Hepatocyte (in vitro differentiated cells): ENCODE data around the gene FHOD3. TPM values are rescaled to one million over a fixed set of nuclear protein-coding genes. Genes with fewer than 3 reads are reported as not detected.

Source experiments
- DNase-seq: peaks from one replicate; pipeline ENCODE4 v3.0.0-alpha.2; 2016; ENCODE audit warnings: low spot score
- H2AFZ ChIP-seq: fragments of 200-600 bp; sonication (generic); 2 replicates; pipeline ENCODE4 v1.6.0; 2016; ENCODE audit warnings: antibody characterized with exemption, mild to moderate bottlenecking
- H3K27ac ChIP-seq: fragments of 200-600 bp; sonication (generic); 2 replicates; pipeline ENCODE4 v1.5.1; 2016; ENCODE audit warnings: mild to moderate bottlenecking
- H3K27me3 ChIP-seq: fragments of 200-600 bp; sonication (generic); 2 replicates; pipeline ENCODE4 v1.6.1; 2016
- H3K36me3 ChIP-seq: fragments of 200-600 bp; sonication (generic); replicated peaks from 2 replicates; pipeline ENCODE4 v1.5.1; 2016; ENCODE audit warnings: low read depth; ENCODE audit not compliant: insufficient read depth
- H3K4me1 ChIP-seq: fragments of 200-600 bp; sonication (generic); 2 replicates; pipeline ENCODE4 v1.5.1; 2016; ENCODE audit warnings: mild to moderate bottlenecking, moderate library complexity; ENCODE audit not compliant: insufficient read depth
- H3K4me2 ChIP-seq: fragments of 200-600 bp; sonication (generic); 2 replicates; pipeline ENCODE4 v1.6.0; 2016
- H3K4me3 ChIP-seq: fragments of 200-600 bp; sonication (generic); 2 replicates; pipeline ENCODE4 v1.5.1; 2016; ENCODE audit warnings: mild to moderate bottlenecking
- H3K79me2 ChIP-seq: fragments of 200-600 bp; sonication (generic); 2 replicates; pipeline ENCODE4 v1.6.0; 2017; ENCODE audit warnings: mild to moderate bottlenecking
- H3K9me2 ChIP-seq: fragments of 200-600 bp; sonication (generic); replicated peaks from 2 replicates; pipeline ENCODE4 v1.6.0; 2017; ENCODE audit warnings: mild to moderate bottlenecking; ENCODE audit not compliant: insufficient read depth
- H3K9me3 ChIP-seq: fragments of 200-600 bp; sonication (generic); 2 replicates; pipeline ENCODE4 v1.5.1; 2016; ENCODE audit warnings: low read depth, mild to moderate bottlenecking
- H4K20me1 ChIP-seq: fragments of 200-600 bp; sonication (generic); 2 replicates; pipeline ENCODE4 v1.6.0; 2016; ENCODE audit warnings: mild to moderate bottlenecking; ENCODE audit not compliant: insufficient read depth, poor library complexity, severe bottlenecking
- CTCF ChIP-seq: fragments of 200-600 bp; sonication (generic); IDR thresholded peaks from 2 replicates; pipeline ENCODE4 v1.5.1; 2016; ENCODE audit warnings: antibody characterized with exemption, mild to moderate bottlenecking; ENCODE audit not compliant: poor library complexity
- EZH2 ChIP-seq: fragments of 200-600 bp; sonication (generic); IDR thresholded peaks from 2 replicates; pipeline ENCODE4 v1.6.1; 2016; ENCODE audit warnings: antibody characterized with exemption, mild to moderate bottlenecking, borderline replicate concordance
- EZH2phosphoT487 ChIP-seq: fragments of 200-600 bp; sonication (generic); IDR thresholded peaks from one replicate; pipeline ENCODE4 v1.6.1; 2018; ENCODE audit warnings: antibody characterized with exemption, mild to moderate bottlenecking, low read depth, moderate library complexity; ENCODE audit not compliant: unreplicated experiment, severe bottlenecking
- WGBS: methylation state at CpG from one replicate; pipeline ENCODE4 v1.1.6; 2016; ENCODE audit warnings: low lambda C conversion rate; ENCODE audit errors: missing lambda C conversion rate; 5-methylcytosine and 5-hydroxymethylcytosine counted together
- polyA plus RNA-seq: library from polyadenylated mRNA; unstranded; fragments of >200 nt; fragmentation: Nextera tagmentation; extraction: Ambion mirVana; gene quantifications from 2 replicates; pipeline ENCODE4 v1.2.1, GENCODE V29; 2016
- total RNA-seq: library from RNA; depleted of rRNA; stranded (reverse); fragments of >200 nt; gene quantifications from 2 replicates; pipeline ENCODE4 v1.2.3, GENCODE V29; 2014

FHOD3 gene
- total and polyA plus RNA-seq, 2 experiments from 2014 or later = 1.7 to 2.7 TPM

GRCh38 chr18:36595046-36595817 is 297.7 kb downstream of the FHOD3 start:
- no peaks in the 10 kb centered on the region for H3K36me3 ChIP-seq
- H3K27ac ChIP-seq = no peak overlapping the region
- DNase-seq = no peak
- 85% methylated on average over 10 of the region's 10 CpGs for WGBS
- H3K27me3 ChIP-seq = no peaks in the 10 kb centered on the region
- no peaks in the 10 kb centered on the region for H4K20me1 ChIP-seq
- no peak for TF ChIP-seq CTCF
- no peak for TF ChIP-seq EZH2phosphoT487
- TF ChIP-seq EZH2 = no peak
- H2AFZ ChIP-seq = no peak overlapping the region
- H3K79me2 ChIP-seq = no peaks in the 10 kb centered on the region
- H3K9me3 ChIP-seq = no peaks in the 10 kb centered on the region
- no peaks in the 10 kb centered on the region for H3K9me2 ChIP-seq
- H3K4me3 ChIP-seq = no peak overlapping the region
- no peak overlapping the region for H3K4me2 ChIP-seq
- H3K4me1 ChIP-seq = no peaks in the 10 kb centered on the region

- Histone ChIP-seq H3K4me2 (no peak overlapping the region), H3K9me3 (no peaks in the 10 kb centered on the region), H3K9me2 (no peaks in the 10 kb centered on the region), H3K27me3 (no peaks in the 10 kb centered on the region), H2AFZ (no peak overlapping the region), H3K4me3 (no peak overlapping the region), H4K20me1 (no peaks in the 10 kb centered on the region), H3K4me1 (no peaks in the 10 kb centered on the region), H3K36me3 (no peaks in the 10 kb centered on the region), H3K27ac (no peak overlapping the region), H3K79me2 (no peaks in the 10 kb centered on the region)
- no peak for DNase-seq
- TF ChIP-seq EZH2 (no peak), CTCF (no peak), EZH2phosphoT487 (no peak)
- WGBS = 92% methylated on average over 6 of the region's 6 CpGs
Measured at GRCh38 chr18:36595818-36596215, 298.3 kb downstream of the FHOD3 start.

- Histone ChIP-seq H3K4me1 (no peaks in the 10 kb centered on the region), H3K27me3 (no peaks in the 10 kb centered on the region), H3K9me3 (no peaks in the 10 kb centered on the region), H3K27ac (no peak overlapping the region), H3K9me2 (no peaks in the 10 kb centered on the region), H3K4me2 (no peak overlapping the region), H4K20me1 (no peaks in the 10 kb centered on the region), H2AFZ (no peak overlapping the region), H3K4me3 (no peak overlapping the region), H3K36me3 (no peaks in the 10 kb centered on the region), H3K79me2 (no peaks in the 10 kb centered on the region)
- DNase-seq = no peak
- 59% methylated on average over 4 of the region's 4 CpGs for WGBS
- no peak for TF ChIP-seq CTCF
- TF ChIP-seq EZH2phosphoT487 = no peak
- no peak for TF ChIP-seq EZH2
Measured at GRCh38 chr18:36597636-36598035, 300.1 kb downstream of the FHOD3 start.
